Effector CD8-positive, alpha-beta T cell (primary cell): ENCODE data around the gene CCND2.

ENCODE experiments used
- DNase-seq: peaks from one replicate; lab custom pipeline; 2025; lab: John Stamatoyannopoulos, UW

The CCND2 gene

GRCh38 chr12:4276524-4277204 lies 3.1 kb downstream of the CCND2 start:
- peak; percentile 81 for DNase-seq

DNA sequence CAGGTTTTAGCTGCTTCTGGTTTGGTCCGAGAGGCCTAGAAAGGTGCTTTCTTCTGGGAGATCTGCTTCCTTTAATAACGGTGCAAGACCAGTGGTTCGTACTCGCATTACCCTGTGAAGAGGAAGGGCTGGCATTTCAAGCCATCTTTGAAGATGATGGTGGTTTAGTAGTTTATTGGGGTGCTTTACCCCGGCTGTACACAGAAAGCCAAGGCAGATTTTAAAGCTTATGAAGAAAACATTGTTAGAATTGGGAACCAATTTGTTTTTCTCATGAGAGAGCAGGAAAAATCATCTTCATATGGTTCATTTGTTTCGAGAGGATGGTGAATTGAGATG lies 3.6 kb downstream of the CCND2 start:
- DNase-seq = no peak

- DNase-seq = no peak
These were observed 4.3 kb downstream of the CCND2 start for GRCh38 chr12:4277857-4278256.

- DNase-seq = no peak
These were observed 5.0 kb downstream of the CCND2 start for GRCh38 chr12:4278329-4279197.

DNA sequence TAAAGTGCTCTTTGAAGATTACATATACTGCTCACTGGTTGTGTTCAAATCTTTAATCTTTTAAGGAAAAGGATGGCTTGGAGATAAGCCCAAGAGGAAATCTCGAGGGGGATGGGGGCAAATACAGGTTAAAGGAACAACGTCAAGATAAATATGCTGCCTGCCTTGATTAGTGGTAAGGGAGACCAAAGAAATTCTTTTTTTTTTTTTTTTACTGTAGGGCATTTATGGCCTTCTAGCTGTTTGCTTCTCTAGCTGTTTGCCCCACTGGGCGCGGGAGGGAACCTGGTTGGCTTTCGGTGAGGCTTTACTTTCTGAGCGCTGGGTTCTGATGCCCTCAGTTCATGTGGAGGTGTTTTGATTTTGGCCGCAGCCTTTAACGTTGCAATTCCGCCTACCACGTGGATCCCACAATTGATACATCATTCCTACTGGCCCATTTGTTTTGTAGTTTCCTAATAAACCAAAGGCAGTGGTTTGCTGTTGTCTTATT lies 5.7 kb downstream of the CCND2 start:
- no peak for DNase-seq

GRCh38 chr12:4280351-4281163 lies 7.0 kb downstream of the CCND2 start:
- DNase-seq = no peak

DNA sequence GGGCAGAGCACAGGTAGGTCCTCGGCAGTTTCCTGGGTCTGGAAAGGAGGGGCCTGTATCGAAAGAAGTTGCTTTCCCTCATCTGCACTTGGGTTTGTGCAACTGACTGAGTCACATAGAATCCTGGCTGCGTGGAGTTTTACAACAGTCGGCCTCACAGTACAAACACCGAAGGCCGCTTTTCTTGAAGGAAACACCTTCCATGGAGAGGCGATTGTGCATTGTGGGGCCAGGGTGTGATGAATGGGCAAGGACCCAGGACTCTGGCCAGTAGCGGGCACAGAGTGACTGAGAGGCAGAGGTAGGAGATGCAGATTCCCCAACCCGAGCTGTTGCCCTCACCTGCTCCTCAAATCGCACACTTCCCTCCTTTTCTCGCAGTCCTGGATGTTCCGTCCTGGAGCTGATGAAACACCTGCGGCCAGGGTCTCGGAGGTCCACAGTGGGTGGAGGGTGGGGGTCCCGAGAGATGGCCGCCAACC lies 7.7 kb downstream of the CCND2 start:
- no peak for DNase-seq

GRCh38 chr12:4282103-4282891 lies 8.7 kb downstream of the CCND2 start:
- no peak for DNase-seq

DNA sequence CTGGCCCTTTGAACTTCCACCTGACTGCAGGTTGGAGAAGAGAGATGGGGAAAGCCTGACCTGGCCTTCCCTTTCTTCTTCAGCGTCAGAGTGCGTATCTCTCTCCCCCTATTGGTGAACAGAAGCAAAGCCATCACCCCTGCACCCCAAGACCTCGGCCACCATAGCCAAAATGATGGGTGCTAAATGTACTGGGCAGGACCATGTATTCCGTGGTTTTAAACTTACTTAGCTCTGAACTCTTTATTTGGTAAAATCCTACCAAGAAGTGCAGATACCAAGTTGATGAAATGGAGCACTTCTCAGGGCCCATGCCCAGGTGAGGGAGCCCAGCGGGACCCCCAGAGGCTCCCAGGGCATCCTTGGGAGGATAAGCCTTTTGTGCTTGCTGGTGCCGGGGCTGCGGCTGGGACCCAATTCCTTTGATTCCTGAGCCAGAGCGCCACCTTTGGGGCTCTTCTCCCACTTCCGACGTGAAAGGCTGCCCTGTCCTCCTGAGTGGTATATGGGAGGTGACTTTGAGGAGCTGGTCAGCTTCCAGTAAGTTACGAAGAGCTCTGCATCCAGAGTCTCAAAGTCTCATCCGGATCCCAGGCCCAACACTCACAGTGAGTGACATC lies 9.4 kb downstream of the CCND2 start:
- DNase-seq = no peak

- no peak for DNase-seq
These were observed 10.1 kb downstream of the CCND2 start for GRCh38 chr12:4283512-4284255.

DNA sequence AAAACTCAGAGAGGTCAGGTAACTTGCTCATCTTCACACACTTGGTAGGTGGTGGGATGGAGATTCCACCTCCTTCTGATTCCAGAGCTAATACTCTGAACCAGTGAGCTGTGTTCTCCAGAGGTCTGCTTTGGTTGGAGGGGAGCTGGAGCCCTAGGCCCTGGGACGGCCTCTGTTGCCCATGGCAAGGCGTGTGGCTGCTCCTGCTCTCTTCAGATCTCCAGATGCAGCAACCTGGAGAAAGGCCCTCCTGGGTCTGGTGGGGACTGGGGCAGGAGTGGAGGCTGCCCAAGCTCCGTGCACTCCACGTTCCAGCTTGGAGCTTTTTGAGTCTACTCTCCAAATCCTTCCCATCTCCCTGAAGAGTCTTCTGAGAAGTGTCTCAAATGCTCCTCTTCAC lies 10.7 kb downstream of the CCND2 start:
- DNase-seq = no peak

DNA sequence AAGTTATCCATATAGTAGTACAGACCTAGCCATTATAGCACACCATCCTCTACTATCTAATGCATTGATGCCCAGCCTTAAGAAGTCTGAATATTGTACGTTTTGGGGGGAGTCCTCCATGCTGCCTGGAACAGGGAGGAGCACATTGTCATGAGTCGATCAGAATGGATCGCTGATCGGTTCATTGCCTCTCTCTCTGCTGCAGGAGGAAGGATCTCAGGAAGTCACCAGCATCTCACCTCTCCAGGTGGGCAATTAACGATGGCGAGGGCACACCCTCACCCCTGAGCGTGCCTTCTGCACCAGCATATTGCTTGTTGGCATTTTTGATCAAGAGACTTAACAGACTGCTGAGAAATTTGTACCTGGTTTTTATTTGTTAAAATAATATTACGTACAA lies 11.5 kb downstream of the CCND2 start:
- no peak for DNase-seq

DNA sequence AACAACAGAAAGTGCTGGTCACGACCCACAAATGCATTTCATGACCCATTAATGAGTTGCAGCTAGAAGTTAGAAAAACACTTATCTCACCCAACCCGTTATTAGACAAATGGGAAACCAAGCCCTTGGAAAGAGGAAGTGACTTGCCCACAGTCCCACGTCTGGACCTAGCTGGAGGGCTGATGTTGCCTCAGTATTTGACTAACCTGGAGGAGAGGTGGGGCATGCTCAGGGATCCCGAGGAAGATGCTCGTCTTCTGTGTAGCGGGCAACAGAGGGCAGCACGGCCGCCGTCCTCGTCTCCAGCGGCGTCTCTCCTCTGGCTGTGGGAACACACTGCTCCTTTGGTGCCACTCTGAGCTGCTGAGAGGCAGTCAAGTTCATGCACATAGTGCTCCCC lies 12.7 kb downstream of the CCND2 start:
- DNase-seq = no peak

DNA sequence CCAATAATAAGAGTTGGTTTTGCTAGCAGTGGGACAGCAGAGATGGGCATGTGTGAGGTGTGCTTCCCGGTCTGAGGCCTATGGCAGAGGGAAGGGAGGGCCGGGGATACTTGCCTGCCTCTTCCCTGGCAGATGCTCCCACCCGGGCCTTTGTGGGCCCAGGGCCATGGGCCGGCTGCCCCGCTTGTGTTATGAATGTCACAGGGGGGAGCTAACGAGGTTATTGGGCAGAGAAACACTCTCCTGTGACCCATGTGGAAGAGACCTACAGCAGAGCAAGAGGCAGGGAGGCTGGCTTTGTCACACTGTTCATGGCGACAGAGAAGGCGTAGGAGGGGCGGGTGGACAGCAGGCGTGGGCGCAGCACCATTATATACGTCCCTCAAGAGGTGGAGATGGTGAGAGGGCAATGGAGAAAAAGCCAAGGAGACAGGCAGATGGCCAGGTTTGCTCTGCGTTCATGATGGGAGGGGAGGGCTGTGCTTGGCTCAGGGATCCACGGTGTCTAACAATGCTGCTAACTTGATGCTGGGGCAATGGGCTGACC lies 13.3 kb downstream of the CCND2 start:
- no peak for DNase-seq

GRCh38 chr12:4287325-4288211 lies 14.0 kb downstream of the CCND2 start:
- DNase-seq = no peak

DNA sequence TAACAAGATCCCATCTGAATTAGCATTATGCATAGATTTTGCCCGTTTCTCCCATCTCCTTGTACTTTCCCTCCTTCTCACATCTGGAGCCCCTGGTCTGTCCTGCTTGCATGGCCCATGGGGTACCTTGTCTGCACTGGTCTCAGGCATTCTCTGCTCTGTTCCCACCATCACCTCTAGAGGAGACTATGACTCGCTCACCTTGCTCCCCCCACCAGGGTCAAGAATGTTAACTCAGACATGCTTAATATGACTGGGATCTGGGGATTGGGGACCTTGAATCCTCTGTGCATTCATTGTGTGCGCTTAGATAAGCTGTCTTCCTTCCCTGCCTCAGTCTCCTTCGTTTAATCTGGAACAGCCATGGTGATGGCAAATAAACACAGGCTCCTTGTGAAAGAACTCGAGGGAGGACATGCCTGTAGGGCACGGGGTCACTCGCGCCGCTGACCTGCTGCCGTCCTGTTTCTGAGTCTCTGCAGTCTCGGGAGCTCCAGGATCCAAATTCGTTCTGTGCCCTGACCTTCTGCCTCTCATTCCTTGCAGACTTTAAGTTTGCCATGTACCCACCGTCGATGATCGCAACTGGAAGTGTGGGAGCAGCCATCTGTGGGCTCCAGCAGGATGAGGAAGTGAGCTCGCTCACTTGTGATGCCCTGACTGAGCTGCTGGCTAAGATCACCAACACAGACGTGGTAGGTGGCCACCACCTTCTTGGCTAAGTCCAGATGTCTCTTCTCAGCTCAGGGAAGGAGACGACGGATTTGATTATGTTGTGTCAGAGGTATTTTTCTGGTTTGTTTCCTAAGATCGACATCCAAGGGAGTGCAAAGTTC lies 15.0 kb downstream of the CCND2 start:
- no peak for DNase-seq

GRCh38 chr12:4289231-4289878 lies 15.8 kb downstream of the CCND2 start:
- DNase-seq = no peak
